T-cell (primary cell): ENCODE data around the gene UROS. TPM values are rescaled to one million over a fixed set of nuclear protein-coding genes. Genes with fewer than 3 reads are reported as not detected.

Experiments
- ATAC-seq, 4 experiments: fragments of 200-7000 bp in 3 of 4; fragments of 150-1000 bp in 1 of 4; cut with Tn5 transposase; replicated peaks in 1 of 4; 1 replicate in 3 of 4; 2 replicates in 1 of 4; pipeline ENCODE4 v1.10.0; 2021; ENCODE audit warnings: moderate library complexity in 3 of 4, mild to moderate bottlenecking in 2 of 4, moderate number of reproducible peaks in 1 of 4
- CTCF ChIA-PET, 2 donors: fragments of 300-600 bp; sonication (Branson Sonifier 250); formaldehyde crosslinking; loops; one replicate each; lab custom pipeline; 2022; ENCODE audit warnings: antibody characterized with exemption in 2 of 2; lab: Charles Lee
- POLR2A ChIA-PET, 2 donors: fragments of 300-600 bp; sonication (Branson Sonifier 250); formaldehyde crosslinking; loops; one replicate each; lab custom pipeline; 2022; ENCODE audit warnings: antibody characterized with exemption in 2 of 2; lab: Charles Lee
- DNase-seq, 35 experiments: peaks; one replicate each; pipeline versions ENCODE4 v3.0.0 to v3.0.0-alpha.2; 2013 to 2023
- H3K27ac ChIP-seq: one replicate; pipeline ENCODE4 v1.5.1; 2013; ENCODE audit warnings: low read length
- H3K27me3 ChIP-seq, 2 experiments: replicated peaks in 1 of 2; 1 replicate in 1 of 2; 2 replicates in 1 of 2; pipeline versions ENCODE4 v1.6.1 to v1.7.0; 2013; ENCODE audit warnings: low read length in 1 of 2, mixed read lengths in 1 of 2; ENCODE audit not compliant: control insufficient read depth in 2 of 2, insufficient read depth in 2 of 2; ENCODE audit errors: extremely low read depth in 1 of 2
- H3K36me3 ChIP-seq, 2 donors: 1 replicate in 1 of 2; 2 replicates in 1 of 2; pipeline versions ENCODE4 v1.6.1 to v1.7.0; 2013; ENCODE audit warnings: low read length in 1 of 2; ENCODE audit not compliant: control insufficient read depth in 2 of 2, insufficient read depth in 1 of 2; ENCODE audit errors: extremely low read depth in 1 of 2
- H3K4me1 ChIP-seq, 2 experiments: 1 replicate in 1 of 2; 2 replicates in 1 of 2; pipeline versions ENCODE4 v1.6.1 to v1.7.0; 2013; ENCODE audit warnings: low read length in 2 of 2, mixed read lengths in 1 of 2; ENCODE audit not compliant: insufficient read depth in 2 of 2, control insufficient read depth in 1 of 2; ENCODE audit errors: extremely low read depth in 1 of 2
- H3K4me3 ChIP-seq, 2 donors: 1 replicate in 1 of 2; 2 replicates in 1 of 2; pipeline versions ENCODE4 v1.5.1 to v1.7.0; 2013; ENCODE audit warnings: mild to moderate bottlenecking in 2 of 2, low read length in 1 of 2, moderate library complexity in 1 of 2; ENCODE audit not compliant: control insufficient read depth in 1 of 2; ENCODE audit errors: extremely low read depth in 1 of 2
- H3K9me3 ChIP-seq: 2 replicates; pipeline ENCODE4 v1.7.0; 2013
- H3K27ac Mint-ChIP-seq, 2 donors: one replicate each; pipeline ENCODE4 v1.8.0; 2020 to 2021; ENCODE audit warnings: mild to moderate bottlenecking in 2 of 2, mixed read lengths in 2 of 2
- H3K27me3 Mint-ChIP-seq, 2 donors: one replicate each; pipeline ENCODE4 v1.8.0; 2021 to 2022; ENCODE audit warnings: mixed read lengths in 2 of 2
- H3K36me3 Mint-ChIP-seq: one replicate; pipeline ENCODE4 v1.8.0; 2021; ENCODE audit warnings: mixed read lengths
- H3K4me1 Mint-ChIP-seq, 3 donors: one replicate each; pipeline ENCODE4 v1.8.0; 2020 to 2022; ENCODE audit warnings: mixed read lengths in 3 of 3, mild to moderate bottlenecking in 1 of 3
- H3K4me3 Mint-ChIP-seq, 3 donors: one replicate each; pipeline ENCODE4 v1.8.0; 2020 to 2022; ENCODE audit warnings: mild to moderate bottlenecking in 3 of 3, mixed read lengths in 3 of 3, moderate library complexity in 3 of 3
- H3K9me3 Mint-ChIP-seq, 3 donors: one replicate each; pipeline ENCODE4 v1.8.0; 2020 to 2022; ENCODE audit warnings: mixed read lengths in 3 of 3
- WGBS: methylation state at CpG from one replicate; pipeline ENCODE4 v1.1.5; 2013; ENCODE audit warnings: missing lambda C conversion rate; ENCODE audit not compliant: insufficient coverage; 5-methylcytosine and 5-hydroxymethylcytosine counted together
- total RNA-seq, 35 experiments: library from RNA in 6 of 35; stranded (reverse) in 6 of 35; fragments of 120-200 nt in 1 of 35; gene quantifications; one replicate each; pipeline versions ENCODE4 v1.2.1 to v1.2.4 and lab custom pipeline; 2013 to 2026

The UROS gene
- total RNA-seq, 5 donors from 2014 or later (not counting 1 experiment from before 2014, with no cell fraction given): 28.9 to 39.2 (median 35.5) TPM

DNA sequence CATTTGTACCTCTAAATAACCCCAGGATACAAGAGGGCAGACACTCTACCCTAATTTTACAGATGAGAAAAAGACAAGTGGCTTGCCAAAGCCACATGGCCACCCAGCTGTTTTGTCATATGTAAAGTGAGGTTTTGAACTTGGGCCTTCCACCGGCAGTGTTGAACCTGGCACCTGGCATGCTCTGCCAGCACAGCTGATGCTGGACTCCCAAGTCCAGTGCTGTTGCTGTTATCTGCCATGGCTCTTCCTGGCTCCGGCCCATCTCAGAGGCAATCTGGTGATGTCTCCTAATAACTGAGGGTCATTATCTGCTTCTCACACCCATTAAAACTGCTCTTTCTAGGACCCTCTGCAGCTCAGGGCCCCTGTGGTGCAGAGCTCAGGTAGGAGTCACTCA is 25.3 kb upstream of the UROS start:
- Mint-ChIP-seq H3K27ac (no peak overlapping the region), H3K9me3 (no peaks in the 10 kb centered on the region), H3K27me3 (no peaks in the 10 kb centered on the region), H3K36me3 (peaks cover 40% of the 10 kb centered on the region), H3K4me3 (no peak overlapping the region), H3K4me1 (no peaks in the 10 kb centered on the region)
- H3K4me1 ChIP-seq: no peaks in the 10 kb centered on the region
- 96% methylated on average over 2 of the region's 2 CpGs for WGBS
- ChIA-PET CTCF (no interaction called here), POLR2A (no interaction called here)
- ATAC-seq: no peak
- peaks cover 0 to 6% of the 10 kb centered on the region in 2 donors for H3K36me3 ChIP-seq
- H3K9me3 ChIP-seq: no peaks in the 10 kb centered on the region
- DNase-seq: no peak
- H3K27ac ChIP-seq: no peak overlapping the region
- no peaks in the 10 kb centered on the region for H3K27me3 ChIP-seq
- H3K4me3 ChIP-seq: no peak overlapping the region

DNA sequence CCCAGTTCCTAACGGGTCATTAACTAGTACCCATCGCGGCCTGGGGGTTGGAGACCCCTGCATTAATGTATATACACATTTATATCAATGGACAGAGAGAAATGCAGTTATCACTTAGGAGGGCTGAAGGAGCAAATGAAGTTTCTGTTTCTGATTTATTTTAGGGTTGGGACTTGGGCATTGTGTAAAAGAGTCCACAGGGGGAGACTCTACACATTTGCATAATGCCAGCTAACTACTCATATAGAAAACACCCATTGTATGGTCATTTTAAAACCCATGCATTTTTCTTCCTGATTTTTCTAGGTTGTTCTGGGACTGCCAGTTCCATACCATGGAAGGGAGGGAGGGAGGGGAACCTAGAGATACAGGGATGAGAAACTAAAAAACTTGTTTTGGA is 23.8 kb upstream of the UROS start:
- Mint-ChIP-seq H3K27me3 (no peaks in the 10 kb centered on the region), H3K36me3 (peaks cover 30% of the 10 kb centered on the region), H3K9me3 (no peaks in the 10 kb centered on the region), H3K27ac (no peak overlapping the region), H3K4me3 (no peak overlapping the region), H3K4me1 (no peaks in the 10 kb centered on the region)
- WGBS: no CpG with 5 or more reads among the region's 3 CpGs
- Histone ChIP-seq H3K9me3 (no peaks in the 10 kb centered on the region), H3K36me3 (peaks cover 0 to 4% of the 10 kb centered on the region in 2 donors), H3K27ac (no peak overlapping the region), H3K27me3 (no peaks in the 10 kb centered on the region), H3K4me1 (no peaks in the 10 kb centered on the region), H3K4me3 (no peak overlapping the region)
- ChIA-PET CTCF (no interaction called here), POLR2A (no interaction called here)
- ATAC-seq: no peak
- no peak for DNase-seq

DNA sequence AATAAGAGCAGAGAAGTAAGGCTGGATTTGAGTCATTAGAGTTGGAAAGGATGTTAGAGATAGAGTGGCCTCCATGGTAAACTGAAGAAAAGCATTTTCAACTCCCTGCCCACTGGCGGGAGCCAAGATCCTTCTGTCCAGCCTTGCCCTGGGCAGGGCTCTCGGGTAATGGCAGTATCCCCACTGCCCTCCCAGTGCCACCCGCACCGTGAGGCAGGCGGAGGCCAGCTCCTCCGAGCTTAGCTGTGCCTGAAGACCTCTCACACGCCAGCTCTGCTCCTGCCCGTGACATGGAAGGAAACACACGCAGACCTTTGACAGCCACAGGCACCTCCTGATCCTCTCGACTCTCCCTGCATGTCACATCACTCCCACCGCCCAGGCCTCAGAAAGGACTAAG is 22.6 kb upstream of the UROS start:
- no peak for DNase-seq
- H3K36me3 Mint-ChIP-seq: peaks cover 22% of the 10 kb centered on the region

GRCh38 chr10:125844751-125845221 is 21.7 kb upstream of the UROS start:
- H3K4me3 Mint-ChIP-seq: no peak overlapping the region
- ATAC-seq (no peak), DNase-seq (no peak)
- no peaks in the 10 kb centered on the region for H3K4me1 ChIP-seq
- peaks cover 0 to 19% of the 10 kb centered on the region in 2 donors for H3K36me3 ChIP-seq
- H3K27me3 Mint-ChIP-seq: no peaks in the 10 kb centered on the region
- no peaks in the 10 kb centered on the region for H3K4me1 Mint-ChIP-seq
- H3K27ac ChIP-seq: no peak overlapping the region
- POLR2A ChIA-PET: no interaction called here
- no peak overlapping the region for H3K4me3 ChIP-seq
- CTCF ChIA-PET: no interaction called here
- H3K36me3 Mint-ChIP-seq: peaks cover 24% of the 10 kb centered on the region
- H3K9me3 ChIP-seq: no peaks in the 10 kb centered on the region
- no peaks in the 10 kb centered on the region for H3K9me3 Mint-ChIP-seq
- no peaks in the 10 kb centered on the region for H3K27me3 ChIP-seq
- 100% methylated on average over 7 of the region's 7 CpGs for WGBS
- H3K27ac Mint-ChIP-seq: no peak overlapping the region

More for the DNA sequence above, 22.6 kb upstream of the UROS start:
- Mint-ChIP-seq H3K4me1 (no peaks in the 10 kb centered on the region), H3K27me3 (no peaks in the 10 kb centered on the region), H3K4me3 (no peak overlapping the region), H3K9me3 (no peaks in the 10 kb centered on the region), H3K27ac (no peak overlapping the region)
- Histone ChIP-seq H3K36me3 (peaks cover 0 to 11% of the 10 kb centered on the region in 2 donors), H3K4me3 (no peak overlapping the region), H3K27ac (no peak overlapping the region), H3K9me3 (no peaks in the 10 kb centered on the region), H3K4me1 (no peaks in the 10 kb centered on the region), H3K27me3 (no peaks in the 10 kb centered on the region)
- ATAC-seq: no peak
- 93% methylated on average over 6 of the region's 11 CpGs for WGBS
- CTCF ChIA-PET: no interaction called here
- POLR2A ChIA-PET: no interaction called here

GRCh38 chr10:125843603-125844329 is 20.7 kb upstream of the UROS start:
- H3K27ac Mint-ChIP-seq: no peak overlapping the region
- Histone ChIP-seq H3K27me3 (no peaks in the 10 kb centered on the region), H3K4me3 (no peak overlapping the region), H3K36me3 (peaks cover 0 to 27% of the 10 kb centered on the region in 2 donors), H3K27ac (no peak overlapping the region), H3K4me1 (no peaks in the 10 kb centered on the region), H3K9me3 (no peaks in the 10 kb centered on the region)
- DNase-seq (no peak), ATAC-seq (no peak)
- H3K4me1 Mint-ChIP-seq: no peaks in the 10 kb centered on the region
- H3K4me3 Mint-ChIP-seq: no peak overlapping the region
- POLR2A ChIA-PET: no interaction called here
- CTCF ChIA-PET: interaction anchor here (0.7 kb wide), 2 partner anchors 12 to 13 kb away, joined by 3 read pairs; no protein-coding TSS in a partner anchor
- WGBS: 98% methylated on average over 7 of the region's 9 CpGs
- H3K27me3 Mint-ChIP-seq: no peaks in the 10 kb centered on the region
- no peaks in the 10 kb centered on the region for H3K9me3 Mint-ChIP-seq
- peaks cover 26% of the 10 kb centered on the region for H3K36me3 Mint-ChIP-seq

- DNase-seq (no peak), ATAC-seq (no peak)
- ChIA-PET CTCF (no interaction called here), POLR2A (no interaction called here)
- H3K36me3 ChIP-seq: peaks cover 4 to 46% of the 10 kb centered on the region in 2 donors
- Mint-ChIP-seq H3K36me3 (peaks cover 29% of the 10 kb centered on the region), H3K4me1 (no peaks in the 10 kb centered on the region), H3K27ac (no peak overlapping the region), H3K9me3 (no peaks in the 10 kb centered on the region), H3K27me3 (no peaks in the 10 kb centered on the region), H3K4me3 (no peak overlapping the region)
- no peak overlapping the region for H3K4me3 ChIP-seq
- no peaks in the 10 kb centered on the region for H3K27me3 ChIP-seq
- WGBS: no CpG with 5 or more reads among the region's 3 CpGs
- no peak overlapping the region for H3K27ac ChIP-seq
- H3K4me1 ChIP-seq: no peaks in the 10 kb centered on the region
- H3K9me3 ChIP-seq: no peaks in the 10 kb centered on the region
These were observed 17.9 kb upstream of the UROS start for GRCh38 chr10:125840955-125841354.
